GM23338 (cell line): ENCODE measurements around the gene DYNLT5.

Experiments used
- CREB1 ChIP-seq: fragments of 250-450 bp; sonication (Bioruptor Pico); IDR thresholded peaks from 2 replicates; pipeline ENCODE4 v1.5.0; 2020; ENCODE audit warnings: low read depth, mild to moderate bottlenecking, moderate library complexity
- EZH2 ChIP-seq: fragments of 200-600 bp; sonication (generic); IDR thresholded peaks from one replicate; pipeline ENCODE4 v1.8.0; 2017; ENCODE audit warnings: antibody characterized with exemption, mild to moderate bottlenecking, low read depth; ENCODE audit not compliant: unreplicated experiment
- POLR2AphosphoS5 ChIP-seq: IDR thresholded peaks from 2 replicates; pipeline ENCODE4 v1.6.1; 2016; ENCODE audit warnings: antibody characterized with exemption, low read depth
- TF ChIP-seq, protein P1 (sequence below), 2 experiments: fragments of 200-600 bp in 1 of 2; sonication (generic) in 1 of 2; conservative IDR thresholded peaks; 2 replicates each; pipeline versions ENCODE4 v1.5.1 to v1.6.1; 2016 to 2017; ENCODE audit warnings: antibody characterized with exemption in 2 of 2, low read depth in 2 of 2, mild to moderate bottlenecking in 2 of 2, moderate library complexity in 1 of 2

DNA sequence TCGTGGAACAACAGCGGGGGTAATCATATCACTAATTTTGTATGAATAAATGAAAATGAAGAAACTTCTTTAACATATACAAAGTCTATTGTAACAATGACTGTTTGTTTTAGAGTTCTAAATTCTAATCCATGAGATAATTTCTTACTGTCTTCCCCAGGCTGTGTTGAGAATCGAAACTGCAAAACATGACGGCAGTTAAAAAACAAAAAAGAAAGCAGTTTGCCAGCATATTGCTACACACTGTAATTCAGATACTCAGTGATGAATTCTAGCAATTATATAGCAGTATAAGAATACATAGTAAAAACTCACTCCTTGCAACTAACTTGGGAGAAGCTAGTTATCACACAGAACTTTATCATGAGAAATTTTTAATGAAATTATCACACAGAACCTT, 26.7 kb downstream of the DYNLT5 start:
- TF ChIP-seq, protein P1, sequence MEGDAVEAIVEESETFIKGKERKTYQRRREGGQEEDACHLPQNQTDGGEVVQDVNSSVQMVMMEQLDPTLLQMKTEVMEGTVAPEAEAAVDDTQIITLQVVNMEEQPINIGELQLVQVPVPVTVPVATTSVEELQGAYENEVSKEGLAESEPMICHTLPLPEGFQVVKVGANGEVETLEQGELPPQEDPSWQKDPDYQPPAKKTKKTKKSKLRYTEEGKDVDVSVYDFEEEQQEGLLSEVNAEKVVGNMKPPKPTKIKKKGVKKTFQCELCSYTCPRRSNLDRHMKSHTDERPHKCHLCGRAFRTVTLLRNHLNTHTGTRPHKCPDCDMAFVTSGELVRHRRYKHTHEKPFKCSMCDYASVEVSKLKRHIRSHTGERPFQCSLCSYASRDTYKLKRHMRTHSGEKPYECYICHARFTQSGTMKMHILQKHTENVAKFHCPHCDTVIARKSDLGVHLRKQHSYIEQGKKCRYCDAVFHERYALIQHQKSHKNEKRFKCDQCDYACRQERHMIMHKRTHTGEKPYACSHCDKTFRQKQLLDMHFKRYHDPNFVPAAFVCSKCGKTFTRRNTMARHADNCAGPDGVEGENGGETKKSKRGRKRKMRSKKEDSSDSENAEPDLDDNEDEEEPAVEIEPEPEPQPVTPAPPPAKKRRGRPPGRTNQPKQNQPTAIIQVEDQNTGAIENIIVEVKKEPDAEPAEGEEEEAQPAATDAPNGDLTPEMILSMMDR (conservative IDR thresholded peaks at IDR 0.05; ENCODE audit: low read depth in 2 of 2): no peak
- TF ChIP-seq CREB1: no peak
- TF ChIP-seq EZH2: no peak
- TF ChIP-seq POLR2AphosphoS5: no peak
